ENCODE data around the gene FAM47E. TPM values are rescaled to one million over a fixed set of nuclear protein-coding genes. Genes with fewer than 3 reads are reported as not detected.

FAM47E gene
- total and polyA plus RNA-seq, 2 of the 13 experiments (the other 11 are each of a cell fraction or from before 2014, with no cell fraction given), result 0.33 to 0.66 TPM

DNA sequence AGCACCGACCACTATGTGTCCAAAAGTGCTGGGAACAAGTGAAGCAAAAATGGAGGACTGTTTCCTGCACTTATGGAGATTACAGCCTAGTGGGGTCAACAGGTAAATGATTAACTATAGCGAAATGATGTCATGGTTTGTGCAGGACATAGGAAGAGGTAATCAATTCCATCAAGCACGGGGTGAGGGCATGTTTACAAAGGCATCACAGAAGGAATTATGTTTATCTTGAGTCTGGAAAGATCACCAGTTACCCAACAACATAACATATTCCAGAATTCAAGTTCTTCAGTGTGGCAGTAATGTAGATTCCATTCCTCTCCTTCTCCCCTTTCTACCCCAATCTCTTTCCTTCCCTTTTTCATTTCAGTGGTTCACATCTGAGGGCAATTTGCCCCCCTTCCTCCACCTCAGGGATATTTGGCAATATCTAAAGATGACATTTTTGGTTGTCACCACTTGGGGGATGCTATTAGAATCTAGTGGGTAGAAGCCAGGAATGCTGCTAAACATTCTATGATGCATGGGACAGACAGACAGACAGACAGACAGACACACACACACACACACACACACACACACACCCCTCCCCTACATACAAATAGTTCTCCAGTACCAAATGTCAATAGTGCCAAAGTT is 24.1 kb downstream of the FAM47E start (continued):
- TF ChIP-seq, protein P1, sequence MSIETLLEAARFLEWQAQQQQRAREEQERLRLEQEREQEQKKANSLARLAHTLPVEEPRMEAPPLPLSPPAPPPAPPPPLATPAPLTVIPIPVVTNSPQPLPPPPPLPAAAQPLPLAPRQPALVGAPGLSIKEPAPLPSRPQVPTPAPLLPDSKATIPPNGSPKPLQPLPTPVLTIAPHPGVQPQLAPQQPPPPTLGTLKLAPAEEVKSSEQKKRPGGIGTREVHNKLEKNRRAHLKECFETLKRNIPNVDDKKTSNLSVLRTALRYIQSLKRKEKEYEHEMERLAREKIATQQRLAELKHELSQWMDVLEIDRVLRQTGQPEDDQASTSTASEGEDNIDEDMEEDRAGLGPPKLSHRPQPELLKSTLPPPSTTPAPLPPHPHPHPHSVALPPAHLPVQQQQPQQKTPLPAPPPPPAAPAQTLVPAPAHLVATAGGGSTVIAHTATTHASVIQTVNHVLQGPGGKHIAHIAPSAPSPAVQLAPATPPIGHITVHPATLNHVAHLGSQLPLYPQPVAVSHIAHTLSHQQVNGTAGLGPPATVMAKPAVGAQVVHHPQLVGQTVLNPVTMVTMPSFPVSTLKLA (IDR thresholded peaks at IDR 0.05), result no peak; the same call in 1 of the 2 replicates
- TF ChIP-seq ZNF205 (CRISPR knock-in tag; IDR thresholded peaks at IDR 0.05) (no peak), TEAD2 (CRISPR knock-in tag; IDR thresholded peaks at IDR 0.05) (no peak), TBX3 (IDR thresholded peaks at IDR 0.05; ENCODE audit: borderline replicate concordance) (no peak), SIN3A (IDR thresholded peaks at IDR 0.05; ENCODE audit: borderline replicate concordance, low read depth, low read length) (no peak), ETV5 (CRISPR knock-in tag; IDR thresholded peaks at IDR 0.05; ENCODE audit: borderline replicate concordance) (peak; percentile 60; the same call in 1 of the 2 replicates), ZNF652 (CRISPR knock-in tag; IDR thresholded peaks at IDR 0.05; ENCODE audit: borderline replicate concordance, low read depth) (no peak), MED1 (CRISPR knock-in tag; IDR thresholded peaks at IDR 0.05) (peak; percentile 86), SRSF4 (IDR thresholded peaks at IDR 0.05; ENCODE audit: low read depth, low read length, poor library complexity, severe bottlenecking) (no peak), HNF4G (IDR thresholded peaks at IDR 0.05; ENCODE audit: borderline replicate concordance, low read depth, low read length) (no peak), HNF4G (CRISPR knock-in tag; IDR thresholded peaks at IDR 0.05; ENCODE audit: borderline replicate concordance, low read depth) (no peak), RARA (CRISPR knock-in tag; IDR thresholded peaks at IDR 0.05) (peak; percentile 87), TRIM24 (CRISPR knock-in tag; IDR thresholded peaks at IDR 0.05) (no peak), PPARG (CRISPR knock-in tag; conservative IDR thresholded peaks at IDR 0.05) (0 out of 2 replicates have a peak, but pooled peaks have one; percentile 42), ARNTL (CRISPR knock-in tag; IDR thresholded peaks at IDR 0.05) (no peak), POLR2AphosphoS5 (IDR thresholded peaks at IDR 0.05; ENCODE audit: low read depth, low read length) (no peak), SUZ12 (IDR thresholded peaks at IDR 0.05; ENCODE audit: low read depth, low read length) (no peak)
- TF ChIP-seq, protein P2, sequence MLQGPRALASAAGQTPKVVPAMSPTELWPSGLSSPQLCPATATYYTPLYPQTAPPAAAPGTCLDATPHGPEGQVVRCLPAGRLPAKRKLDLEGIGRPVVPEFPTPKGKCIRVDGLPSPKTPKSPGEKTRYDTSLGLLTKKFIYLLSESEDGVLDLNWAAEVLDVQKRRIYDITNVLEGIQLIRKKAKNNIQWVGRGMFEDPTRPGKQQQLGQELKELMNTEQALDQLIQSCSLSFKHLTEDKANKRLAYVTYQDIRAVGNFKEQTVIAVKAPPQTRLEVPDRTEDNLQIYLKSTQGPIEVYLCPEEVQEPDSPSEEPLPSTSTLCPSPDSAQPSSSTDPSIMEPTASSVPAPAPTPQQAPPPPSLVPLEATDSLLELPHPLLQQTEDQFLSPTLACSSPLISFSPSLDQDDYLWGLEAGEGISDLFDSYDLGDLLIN (CRISPR knock-in tag; IDR thresholded peaks at IDR 0.05; ENCODE audit: borderline replicate concordance), result no peak
- TF ChIP-seq, protein P3, sequence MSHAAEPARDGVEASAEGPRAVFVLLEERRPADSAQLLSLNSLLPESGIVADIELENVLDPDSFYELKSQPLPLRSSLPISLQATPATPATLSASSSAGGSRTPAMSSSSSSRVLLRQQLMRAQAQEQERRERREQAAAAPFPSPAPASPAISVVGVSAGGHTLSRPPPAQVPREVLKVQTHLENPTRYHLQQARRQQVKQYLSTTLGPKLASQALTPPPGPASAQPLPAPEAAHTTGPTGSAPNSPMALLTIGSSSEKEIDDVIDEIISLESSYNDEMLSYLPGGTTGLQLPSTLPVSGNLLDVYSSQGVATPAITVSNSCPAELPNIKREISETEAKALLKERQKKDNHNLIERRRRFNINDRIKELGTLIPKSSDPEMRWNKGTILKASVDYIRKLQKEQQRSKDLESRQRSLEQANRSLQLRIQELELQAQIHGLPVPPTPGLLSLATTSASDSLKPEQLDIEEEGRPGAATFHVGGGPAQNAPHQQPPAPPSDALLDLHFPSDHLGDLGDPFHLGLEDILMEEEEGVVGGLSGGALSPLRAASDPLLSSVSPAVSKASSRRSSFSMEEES (CRISPR knock-in tag; IDR thresholded peaks at IDR 0.05), result peak; percentile 74
- TF ChIP-seq, protein P4, sequence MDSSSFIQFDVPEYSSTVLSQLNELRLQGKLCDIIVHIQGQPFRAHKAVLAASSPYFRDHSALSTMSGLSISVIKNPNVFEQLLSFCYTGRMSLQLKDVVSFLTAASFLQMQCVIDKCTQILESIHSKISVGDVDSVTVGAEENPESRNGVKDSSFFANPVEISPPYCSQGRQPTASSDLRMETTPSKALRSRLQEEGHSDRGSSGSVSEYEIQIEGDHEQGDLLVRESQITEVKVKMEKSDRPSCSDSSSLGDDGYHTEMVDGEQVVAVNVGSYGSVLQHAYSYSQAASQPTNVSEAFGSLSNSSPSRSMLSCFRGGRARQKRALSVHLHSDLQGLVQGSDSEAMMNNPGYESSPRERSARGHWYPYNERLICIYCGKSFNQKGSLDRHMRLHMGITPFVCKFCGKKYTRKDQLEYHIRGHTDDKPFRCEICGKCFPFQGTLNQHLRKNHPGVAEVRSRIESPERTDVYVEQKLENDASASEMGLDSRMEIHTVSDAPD (CRISPR knock-in tag; IDR thresholded peaks at IDR 0.05), result no peak
- TF ChIP-seq, protein P5, sequence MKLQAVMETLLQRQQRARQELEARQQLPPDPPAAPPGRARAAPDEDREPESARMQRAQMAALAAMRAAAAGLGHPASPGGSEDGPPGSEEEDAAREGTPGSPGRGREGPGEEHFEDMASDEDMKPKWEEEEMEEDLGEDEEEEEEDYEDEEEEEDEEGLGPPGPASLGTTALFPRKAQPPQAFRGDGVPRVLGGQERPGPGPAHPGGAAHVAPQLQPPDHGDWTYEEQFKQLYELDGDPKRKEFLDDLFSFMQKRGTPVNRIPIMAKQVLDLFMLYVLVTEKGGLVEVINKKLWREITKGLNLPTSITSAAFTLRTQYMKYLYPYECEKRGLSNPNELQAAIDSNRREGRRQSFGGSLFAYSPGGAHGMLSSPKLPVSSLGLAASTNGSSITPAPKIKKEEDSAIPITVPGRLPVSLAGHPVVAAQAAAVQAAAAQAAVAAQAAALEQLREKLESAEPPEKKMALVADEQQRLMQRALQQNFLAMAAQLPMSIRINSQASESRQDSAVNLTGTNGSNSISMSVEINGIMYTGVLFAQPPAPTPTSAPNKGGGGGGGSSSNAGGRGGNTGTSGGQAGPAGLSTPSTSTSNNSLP (IDR thresholded peaks at IDR 0.05; ENCODE audit: low read depth, low read length), result no peak; the same call in 1 of the 2 replicates
- TF ChIP-seq, protein P6, sequence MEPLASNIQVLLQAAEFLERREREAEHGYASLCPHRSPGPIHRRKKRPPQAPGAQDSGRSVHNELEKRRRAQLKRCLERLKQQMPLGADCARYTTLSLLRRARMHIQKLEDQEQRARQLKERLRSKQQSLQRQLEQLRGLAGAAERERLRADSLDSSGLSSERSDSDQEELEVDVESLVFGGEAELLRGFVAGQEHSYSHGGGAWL (CRISPR knock-in tag; IDR thresholded peaks at IDR 0.05), result no peak
